CD4-positive, CD25-positive, alpha-beta regulatory T cell (primary cell): ENCODE data around the gene MYOC. TPM values are rescaled to one million over a fixed set of nuclear protein-coding genes. Genes with fewer than 3 reads are reported as not detected.
A peak's percentile ranks its signal among the peaks of the same experiment; 100 is the strongest.

ENCODE experiments used
- ATAC-seq, 2 donors: fragments of 150-1000 bp; cut with Tn5 transposase; one replicate each; pipeline ENCODE4 v1.10.0; 2021; ENCODE audit warnings: low read depth in 2 of 2, moderate number of reproducible peaks in 2 of 2, moderate library complexity in 1 of 2
- DNase-seq, 3 donors: peaks; one replicate each; pipeline versions ENCODE4 v3.0.0 to v3.0.0-alpha.2; 2012 to 2022; ENCODE audit warnings: mixed read lengths in 1 of 3
- H3K27ac ChIP-seq: one replicate; pipeline ENCODE4 v1.7.0; 2013; ENCODE audit warnings: mild to moderate bottlenecking, low read length; ENCODE audit not compliant: insufficient read depth, poor library complexity, severe bottlenecking
- H3K27me3 ChIP-seq: one replicate; pipeline ENCODE4 v1.7.0; 2013; ENCODE audit warnings: low read length; ENCODE audit not compliant: control insufficient read depth, insufficient read depth
- H3K36me3 ChIP-seq: one replicate; pipeline ENCODE4 v1.7.0; 2013; ENCODE audit warnings: mild to moderate bottlenecking, low read length, moderate library complexity; ENCODE audit not compliant: control insufficient read depth, insufficient read depth
- H3K4me1 ChIP-seq: 2 replicates; pipeline ENCODE4 v1.7.0; 2013; ENCODE audit warnings: mild to moderate bottlenecking, low read length; ENCODE audit not compliant: insufficient read depth, control insufficient read depth, poor library complexity, severe bottlenecking
- H3K4me3 ChIP-seq: one replicate; pipeline ENCODE4 v1.7.0; 2013; ENCODE audit warnings: low read depth, mild to moderate bottlenecking, low read length, moderate library complexity
- H3K9me3 ChIP-seq, 2 experiments: 1 replicate in 1 of 2; 2 replicates in 1 of 2; pipeline ENCODE4 v1.7.0; 2013; ENCODE audit warnings: low read length in 2 of 2, mild to moderate bottlenecking in 1 of 2, moderate library complexity in 1 of 2; ENCODE audit not compliant: control insufficient read depth in 2 of 2
- H3K27ac Mint-ChIP-seq, 3 donors: one replicate each; pipeline ENCODE4 v1.8.0; 2020 to 2022; ENCODE audit warnings: mild to moderate bottlenecking in 3 of 3, mixed read lengths in 3 of 3, moderate library complexity in 2 of 3
- H3K27me3 Mint-ChIP-seq: one replicate; pipeline ENCODE4 v1.8.0; 2022; ENCODE audit warnings: mild to moderate bottlenecking, mixed read lengths
- H3K36me3 Mint-ChIP-seq: one replicate; pipeline ENCODE4 v1.8.0; 2020; ENCODE audit warnings: mixed read lengths
- H3K4me1 Mint-ChIP-seq, 4 donors: one replicate each; pipeline ENCODE4 v1.8.0; 2020 to 2022; ENCODE audit warnings: mixed read lengths in 4 of 4, mild to moderate bottlenecking in 1 of 4
- H3K4me3 Mint-ChIP-seq, 4 donors: one replicate each; pipeline ENCODE4 v1.8.0; 2020 to 2022; ENCODE audit warnings: mild to moderate bottlenecking in 4 of 4, mixed read lengths in 4 of 4, moderate library complexity in 3 of 4
- H3K9me3 Mint-ChIP-seq, 7 donors: one replicate each; pipeline ENCODE4 v1.8.0; 2020 to 2022; ENCODE audit warnings: mixed read lengths in 7 of 7, mild to moderate bottlenecking in 3 of 7, moderate library complexity in 2 of 7
- polyA plus RNA-seq, 4 donors: library from polyadenylated mRNA; unstranded; fragments of 300-500 nt; fragmentation: Illumina TruSeq; gene quantifications; one replicate each; pipeline ENCODE4 v1.2.3, GENCODE V29; 2021
- total RNA-seq: library from RNA; stranded (reverse); gene quantifications from one replicate; pipeline ENCODE4 v1.2.3, GENCODE V29; 2022

Gene MYOC
- total and polyA plus RNA-seq, 5 donors from 2014 or later, result not detected

DNA sequence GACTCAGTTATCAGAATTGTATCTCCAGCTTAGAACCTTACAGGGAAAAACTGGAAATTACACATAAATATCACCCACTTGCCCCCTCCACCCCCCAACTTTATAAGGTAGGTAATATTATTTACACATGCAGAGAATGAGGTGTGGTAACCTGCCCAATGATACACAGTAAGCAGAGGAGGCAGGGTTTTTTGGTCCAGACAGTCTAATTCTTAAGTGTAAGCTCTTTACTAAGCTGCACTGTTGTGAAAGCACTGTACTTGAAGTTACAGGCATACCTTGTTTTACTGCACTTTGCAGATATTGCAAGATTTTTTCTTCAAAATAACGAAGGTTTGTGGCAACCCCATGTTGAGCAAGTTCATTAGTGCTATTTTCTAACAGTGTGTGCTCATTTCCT is 55.3 kb downstream of the MYOC start:
- Mint-ChIP-seq H3K27ac (no peak overlapping the region), H3K4me3 (no peak overlapping the region)

DNA sequence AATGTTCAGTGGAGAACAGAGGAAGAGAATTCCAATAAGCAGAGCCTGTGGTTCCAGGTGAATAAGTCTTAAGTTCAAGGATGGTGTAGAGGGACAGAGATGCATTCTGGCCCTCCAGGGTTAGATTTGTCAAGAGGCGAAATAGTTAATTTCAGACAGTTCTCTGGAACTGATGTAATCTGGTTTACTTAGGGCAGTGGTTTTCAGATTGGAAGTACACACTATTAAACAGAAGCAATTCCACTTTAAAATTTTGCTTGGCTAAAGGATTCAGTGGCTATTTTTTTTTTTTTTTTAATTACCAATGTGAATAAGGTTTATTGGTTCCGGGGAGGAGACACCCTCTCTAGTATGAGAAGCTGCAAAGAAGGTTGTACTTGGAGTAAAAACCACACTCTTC is 55.8 kb downstream of the MYOC start:
- no peaks in the 10 kb centered on the region for H3K4me1 ChIP-seq

More for the DNA sequence above, 55.3 kb downstream of the MYOC start:
- Histone ChIP-seq H3K27ac (no peak overlapping the region), H3K36me3 (peaks cover 15% of the 10 kb centered on the region), H3K27me3 (no peaks in the 10 kb centered on the region), H3K4me3 (no peak overlapping the region), H3K4me1 (no peaks in the 10 kb centered on the region), H3K9me3 (no peaks in the 10 kb centered on the region)
- peaks cover 0 to 4% (median 0%) of the 10 kb centered on the region in 7 donors for H3K9me3 Mint-ChIP-seq
- no peak for DNase-seq
- ATAC-seq, result no peak
- H3K4me1 Mint-ChIP-seq, result peaks cover 0 to 7% (median 3%) of the 10 kb centered on the region in 4 donors
- H3K36me3 Mint-ChIP-seq, result peaks cover 8% of the 10 kb centered on the region
- peaks cover 4% of the 10 kb centered on the region for H3K27me3 Mint-ChIP-seq

DNA sequence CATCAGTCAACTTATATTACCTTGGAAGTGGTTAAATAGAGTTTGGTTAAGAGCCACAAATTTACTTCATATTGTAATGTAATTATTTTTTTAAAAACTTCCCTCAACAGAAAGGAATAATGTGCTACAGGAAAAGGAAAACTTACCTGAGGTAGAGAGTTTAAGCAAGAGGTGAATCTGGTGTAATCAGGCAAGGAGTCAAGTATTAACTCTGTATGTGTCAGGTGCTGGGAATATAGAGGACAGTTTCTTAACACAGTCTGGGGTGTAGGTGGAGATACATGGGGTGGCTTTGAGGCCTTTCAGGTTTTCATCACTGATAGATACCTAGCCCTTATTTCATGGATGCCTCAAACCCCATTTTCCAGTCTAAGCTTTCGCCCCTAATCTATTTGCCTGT is 56.4 kb downstream of the MYOC start:
- H3K36me3 ChIP-seq, result peaks cover 26% of the 10 kb centered on the region
- peak overlapping the region in 1 of 3 donors; percentile 5 for H3K27ac Mint-ChIP-seq

More for the DNA sequence above, 55.8 kb downstream of the MYOC start:
- peaks cover 20% of the 10 kb centered on the region for H3K36me3 ChIP-seq
- no peaks in the 10 kb centered on the region for H3K9me3 ChIP-seq
- H3K27me3 ChIP-seq, result no peaks in the 10 kb centered on the region
- Mint-ChIP-seq H3K9me3 (peaks cover 0 to 4% (median 0%) of the 10 kb centered on the region in 7 donors), H3K27ac (peak overlapping the region in 1 of 3 donors; percentile 5), H3K27me3 (peaks cover 4% of the 10 kb centered on the region), H3K36me3 (peaks cover 11% of the 10 kb centered on the region), H3K4me3 (no peak overlapping the region), H3K4me1 (peaks cover 0 to 7% (median 3%) of the 10 kb centered on the region in 4 donors)
- no peak overlapping the region for H3K4me3 ChIP-seq
- ATAC-seq, result no peak
- no peak for DNase-seq
- H3K27ac ChIP-seq, result no peak overlapping the region

GRCh38 chr1:171595324-171595723 is 57.2 kb downstream of the MYOC start:
- H3K36me3 Mint-ChIP-seq, result peaks cover 25% of the 10 kb centered on the region
- no peak for DNase-seq

More for the DNA sequence above, 56.4 kb downstream of the MYOC start:
- ATAC-seq (no peak), DNase-seq (no peak)
- H3K4me3 ChIP-seq, result no peak overlapping the region
- Mint-ChIP-seq H3K4me1 (peaks cover 0 to 7% (median 3%) of the 10 kb centered on the region in 4 donors), H3K36me3 (peaks cover 17% of the 10 kb centered on the region), H3K27me3 (peaks cover 4% of the 10 kb centered on the region), H3K4me3 (no peak overlapping the region), H3K9me3 (peaks cover 0 to 4% (median 0%) of the 10 kb centered on the region in 7 donors)
- H3K27ac ChIP-seq, result no peak overlapping the region
- H3K9me3 ChIP-seq, result no peaks in the 10 kb centered on the region
- no peaks in the 10 kb centered on the region for H3K4me1 ChIP-seq
- no peaks in the 10 kb centered on the region for H3K27me3 ChIP-seq

DNA sequence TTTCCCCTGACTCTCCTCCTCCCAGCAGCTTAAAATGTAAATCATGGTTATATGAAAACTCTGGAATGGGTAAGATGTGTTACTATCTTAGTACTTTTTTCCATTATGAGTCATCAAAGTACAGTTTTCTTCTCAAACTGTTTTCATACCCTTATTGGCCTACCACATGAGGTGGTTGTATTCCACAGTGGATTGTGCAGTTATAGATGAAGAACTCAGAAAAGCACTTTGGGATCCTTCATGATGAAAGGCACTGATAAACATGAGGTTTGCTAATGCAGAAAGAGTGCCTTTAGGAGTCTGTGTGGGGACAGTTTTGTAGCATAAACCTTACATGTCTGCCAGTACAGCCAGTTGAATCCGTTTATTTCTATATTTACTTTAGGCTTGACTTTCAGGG is 62.5 kb downstream of the MYOC start:
- Histone ChIP-seq H3K4me3 (no peak overlapping the region), H3K9me3 (no peaks in the 10 kb centered on the region), H3K27me3 (no peaks in the 10 kb centered on the region), H3K4me1 (no peaks in the 10 kb centered on the region), H3K27ac (no peak overlapping the region), H3K36me3 (peaks cover 79% of the 10 kb centered on the region)
- H3K27ac Mint-ChIP-seq, result no peak overlapping the region
- ATAC-seq, result no peak
- H3K4me1 Mint-ChIP-seq, result peaks cover 0 to 5% (median 2%) of the 10 kb centered on the region in 4 donors
- peaks cover under 1% of the 10 kb centered on the region for H3K27me3 Mint-ChIP-seq
- no peak for DNase-seq
- no peak overlapping the region for H3K4me3 Mint-ChIP-seq
- peaks cover 61% of the 10 kb centered on the region for H3K36me3 Mint-ChIP-seq
- peaks cover 0 to 1% (median 0%) of the 10 kb centered on the region in 7 donors for H3K9me3 Mint-ChIP-seq

More at GRCh38 chr1:171595324-171595723, 57.2 kb downstream of the MYOC start:
- H3K27ac ChIP-seq, result no peak overlapping the region
- Mint-ChIP-seq H3K27me3 (peaks cover 4% of the 10 kb centered on the region), H3K4me3 (no peak overlapping the region), H3K27ac (no peak overlapping the region), H3K9me3 (peaks cover 0 to 4% (median 0%) of the 10 kb centered on the region in 7 donors), H3K4me1 (peaks cover 0 to 7% (median 3%) of the 10 kb centered on the region in 4 donors)
- no peak overlapping the region for H3K4me3 ChIP-seq
- H3K27me3 ChIP-seq, result no peaks in the 10 kb centered on the region
- peaks cover 34% of the 10 kb centered on the region for H3K36me3 ChIP-seq
- no peaks in the 10 kb centered on the region for H3K9me3 ChIP-seq
- no peak for ATAC-seq
- no peaks in the 10 kb centered on the region for H3K4me1 ChIP-seq

- H3K9me3 ChIP-seq, result no peaks in the 10 kb centered on the region
Measured at GRCh38 chr1:171588230-171588629, 64.3 kb downstream of the MYOC start.

GRCh38 chr1:171585715-171586114 is 66.8 kb downstream of the MYOC start:
- peaks cover 91% of the 10 kb centered on the region for H3K36me3 ChIP-seq
- H3K27ac ChIP-seq, result no peak overlapping the region
- H3K27me3 Mint-ChIP-seq, result no peaks in the 10 kb centered on the region
- peaks cover 54% of the 10 kb centered on the region for H3K36me3 Mint-ChIP-seq
- peaks cover 0 to 1% (median 0%) of the 10 kb centered on the region in 7 donors for H3K9me3 Mint-ChIP-seq
- no peak for DNase-seq
- ATAC-seq, result no peak
- no peak overlapping the region for H3K4me3 Mint-ChIP-seq
- H3K27me3 ChIP-seq, result no peaks in the 10 kb centered on the region
- no peak overlapping the region for H3K27ac Mint-ChIP-seq
- H3K4me1 ChIP-seq, result no peaks in the 10 kb centered on the region
- H3K4me3 ChIP-seq, result no peak overlapping the region
- H3K4me1 Mint-ChIP-seq, result peaks cover 4 to 22% (median 6%) of the 10 kb centered on the region in 4 donors
- no peaks in the 10 kb centered on the region for H3K9me3 ChIP-seq

More at GRCh38 chr1:171588230-171588629, 64.3 kb downstream of the MYOC start:
- no peaks in the 10 kb centered on the region for H3K27me3 ChIP-seq
- no peak overlapping the region for H3K27ac ChIP-seq
- Mint-ChIP-seq H3K27me3 (no peaks in the 10 kb centered on the region), H3K4me1 (peaks cover 0 to 6% (median 3%) of the 10 kb centered on the region in 4 donors), H3K27ac (no peak overlapping the region), H3K4me3 (no peak overlapping the region), H3K9me3 (peaks cover 0 to 1% (median 0%) of the 10 kb centered on the region in 7 donors), H3K36me3 (peaks cover 67% of the 10 kb centered on the region)
- ATAC-seq, result no peak
- DNase-seq, result no peak
- H3K36me3 ChIP-seq, result peaks cover 91% of the 10 kb centered on the region
- no peak overlapping the region for H3K4me3 ChIP-seq
- H3K4me1 ChIP-seq, result no peaks in the 10 kb centered on the region
